H1 (cell line): ENCODE measurements around the gene LBR. TPM values are rescaled to one million over a fixed set of nuclear protein-coding genes. Genes with fewer than 3 reads are reported as not detected.

Experiments
- CTCF ChIA-PET: fragments of 300-600 bp; sonication (Branson Sonifier 250); formaldehyde crosslinking; loops from one replicate; lab custom pipeline; 2021; ENCODE audit not compliant: partially characterized antibody; lab: Charles Lee
- POLR2A ChIA-PET: fragments of 300-600 bp; sonication (Branson Sonifier 250); formaldehyde crosslinking; loops from one replicate; lab custom pipeline; 2021; ENCODE audit warnings: inconsistent platforms; ENCODE audit not compliant: partially characterized antibody; lab: Charles Lee
- DNase-seq, 2 experiments: peaks; one replicate each; pipeline versions ENCODE4 v3.0.0 to v3.0.0-alpha.2; 2010 to 2022; ENCODE audit warnings: low spot score in 2 of 2, low read depth in 1 of 2, mixed read lengths in 1 of 2
- FAIRE-seq: peaks from 2 replicates; lab custom pipeline; 2011; peaks lifted over from hg19 to GRCh38; lab: Jason Lieb, UNC
- H2AFZ ChIP-seq: 2 replicates; pipeline ENCODE4 v1.8.1; 2012; ENCODE audit warnings: low read length, inconsistent platforms
- H2AK5ac ChIP-seq: 2 replicates; pipeline ENCODE4 v1.6.1; 2013; ENCODE audit warnings: low read depth, low read length
- H2BK120ac ChIP-seq: replicated peaks from 2 replicates; pipeline ENCODE3; 2013; ENCODE audit warnings: low read depth, low read length, inconsistent platforms
- H2BK12ac ChIP-seq: 2 replicates; pipeline ENCODE4 v1.6.1; 2013; ENCODE audit warnings: low read depth, low read length
- H2BK15ac ChIP-seq: 2 replicates; pipeline ENCODE4 v1.6.1; 2013; ENCODE audit warnings: low read length
- H2BK20ac ChIP-seq: 2 replicates; pipeline ENCODE4 v1.6.1; 2013; ENCODE audit warnings: low read length
- H2BK5ac ChIP-seq: 2 replicates; pipeline ENCODE4 v1.6.1; 2013; ENCODE audit warnings: low read depth, low read length
- H3K14ac ChIP-seq: 2 replicates; pipeline ENCODE4 v1.6.1; 2013; ENCODE audit warnings: inconsistent platforms; ENCODE audit not compliant: insufficient read length
- H3K18ac ChIP-seq: 2 replicates; pipeline ENCODE4 v1.6.1; 2013; ENCODE audit warnings: low read length; ENCODE audit errors: extremely low read depth
- H3K23ac ChIP-seq: 2 replicates; pipeline ENCODE4 v1.6.1; 2013; ENCODE audit warnings: inconsistent platforms; ENCODE audit not compliant: insufficient read length
- H3K23me2 ChIP-seq: 2 replicates; pipeline ENCODE4 v1.6.1; 2013; ENCODE audit warnings: low read depth, low read length
- H3K27ac ChIP-seq: 2 replicates; pipeline ENCODE4 v1.6.1; 2011; ENCODE audit warnings: low read depth, low read length, inconsistent platforms
- H3K27me3 ChIP-seq, 4 experiments: replicated peaks in 1 of 4; 1 replicate in 1 of 4; 2 replicates in 3 of 4; pipeline versions ENCODE4 v1.6.1 to v1.8.1; 2011 to 2013; ENCODE audit warnings: low read length in 3 of 4, mild to moderate bottlenecking in 3 of 4, inconsistent platforms in 2 of 4, mixed read lengths in 2 of 4, moderate library complexity in 1 of 4; ENCODE audit not compliant: control insufficient read depth in 3 of 4, insufficient read depth in 3 of 4; ENCODE audit errors: extremely low read depth in 1 of 4
- H3K36me3 ChIP-seq, 4 experiments: 2 replicates each; pipeline versions ENCODE4 v1.6.1 to v1.8.1; 2011 to 2013; ENCODE audit warnings: mild to moderate bottlenecking in 4 of 4, low read length in 3 of 4, moderate library complexity in 2 of 4, control low read depth in 1 of 4, inconsistent platforms in 1 of 4; ENCODE audit not compliant: insufficient read depth in 4 of 4, control insufficient read depth in 2 of 4
- H3K4ac ChIP-seq: replicated peaks from 2 replicates; pipeline ENCODE3; 2013; ENCODE audit warnings: low read length, low read depth, mixed read lengths, inconsistent platforms; ENCODE audit not compliant: insufficient read length
- H3K4me1 ChIP-seq, 4 experiments: replicated peaks in 1 of 4; 1 replicate in 1 of 4; 2 replicates in 3 of 4; pipeline versions ENCODE4 v1.6.1 to v1.8.1; 2011 to 2013; ENCODE audit warnings: low read length in 3 of 4, inconsistent platforms in 2 of 4, mixed read lengths in 1 of 4; ENCODE audit not compliant: insufficient read depth in 4 of 4, control insufficient read depth in 3 of 4
- H3K4me2 ChIP-seq, 2 experiments: 2 replicates each; pipeline versions ENCODE4 v1.6.1 to v1.8.1; 2011 to 2013; ENCODE audit warnings: low read depth in 2 of 2, low read length in 2 of 2, control low read depth in 1 of 2, inconsistent platforms in 1 of 2, mild to moderate bottlenecking in 1 of 2; ENCODE audit not compliant: insufficient read depth in 1 of 2
- H3K4me3 ChIP-seq, 4 experiments: fragments of 200-600, 300-600 bp in 1 of 4; sonication (generic), shearing (Covaris generic), sonication (Bioruptor Twin) in 1 of 4; 2 replicates each; pipeline versions ENCODE4 v1.5.1 to v1.8.1; 2011 to 2016; ENCODE audit warnings: low read length in 4 of 4, low read depth in 3 of 4, control low read depth in 2 of 4, inconsistent platforms in 2 of 4, mild to moderate bottlenecking in 2 of 4, mixed read lengths in 1 of 4, moderate library complexity in 1 of 4; ENCODE audit not compliant: insufficient read depth in 2 of 4; ENCODE audit errors: extremely low read depth in 1 of 4
- H3K56ac ChIP-seq: replicated peaks from 2 replicates; pipeline ENCODE3; 2013; ENCODE audit warnings: low read depth, mild to moderate bottlenecking, mixed read lengths, low read length, inconsistent platforms; ENCODE audit not compliant: insufficient read length
- H3K79me1 ChIP-seq: 2 replicates; pipeline ENCODE4 v1.6.1; 2013; ENCODE audit warnings: low read depth, low read length, control low read depth
- H3K79me2 ChIP-seq, 2 experiments: 2 replicates each; pipeline versions ENCODE4 v1.6.1 to v1.8.1; 2012 to 2013; ENCODE audit warnings: low read length in 2 of 2, mild to moderate bottlenecking in 2 of 2, inconsistent platforms in 1 of 2; ENCODE audit not compliant: insufficient read depth in 2 of 2, control insufficient read depth in 1 of 2
- H3K9ac ChIP-seq, 4 experiments: replicated peaks in 1 of 4; 1 replicate in 1 of 4; 2 replicates in 3 of 4; pipeline versions ENCODE4 v1.6.1 to v1.8.1; 2011 to 2013; ENCODE audit warnings: low read depth in 3 of 4, low read length in 3 of 4, control low read depth in 2 of 4, mild to moderate bottlenecking in 2 of 4, moderate library complexity in 2 of 4, inconsistent platforms in 1 of 4; ENCODE audit errors: extremely low read depth in 1 of 4
- H3K9me3 ChIP-seq, 2 experiments: 2 replicates each; pipeline versions ENCODE4 v1.6.1 to v1.8.1; 2012 to 2013; ENCODE audit warnings: mild to moderate bottlenecking in 2 of 2, moderate library complexity in 2 of 2, control low read depth in 1 of 2, inconsistent platforms in 1 of 2, low read depth in 1 of 2, low read length in 1 of 2, mixed read lengths in 1 of 2; ENCODE audit not compliant: insufficient read depth in 2 of 2
- H4K20me1 ChIP-seq, 2 experiments: replicated peaks in 1 of 2; 2 replicates each; pipeline versions ENCODE3 to v1.8.1; 2011 to 2013; ENCODE audit warnings: inconsistent platforms in 2 of 2, low read length in 2 of 2, mild to moderate bottlenecking in 1 of 2; ENCODE audit not compliant: insufficient read depth in 2 of 2, control insufficient read depth in 1 of 2
- H4K5ac ChIP-seq: 2 replicates; pipeline ENCODE4 v1.6.1; 2013; ENCODE audit warnings: low read length, low read depth, mixed read lengths, inconsistent platforms; ENCODE audit not compliant: insufficient read length
- H4K8ac ChIP-seq: 2 replicates; pipeline ENCODE4 v1.8.0; 2013; ENCODE audit warnings: mild to moderate bottlenecking, moderate library complexity, low read length, inconsistent platforms; ENCODE audit not compliant: insufficient read depth; ENCODE audit errors: extremely low read depth
- H4K91ac ChIP-seq: replicated peaks from 2 replicates; pipeline ENCODE3; 2013; ENCODE audit warnings: low read length, mixed read lengths, inconsistent platforms; ENCODE audit not compliant: insufficient read length
- RNF2 ChIP-seq: fragments of 200-900, 300-1000 bp; sonication (generic); IDR thresholded peaks from 2 replicates; pipeline ENCODE4 v1.7.1; 2016; ENCODE audit warnings: borderline replicate concordance, low read depth, mild to moderate bottlenecking, antibody characterized with exemption, low read length; ENCODE audit not compliant: poor library complexity, severe bottlenecking; ENCODE audit errors: missing control alignments
- TBP ChIP-seq: IDR thresholded peaks from 2 replicates; pipeline ENCODE4 v1.6.1; 2011; ENCODE audit warnings: low read depth, low read length, improper control_type of control experiment
- WGBS, 2 experiments: shearing (Covaris generic) in 1 of 2; methylation state at CpG; one replicate each; pipeline versions ENCODE4 v1.1.6 to v1.1.7; 2013 to 2015; ENCODE audit warnings: low lambda C conversion rate in 2 of 2, mixed read lengths in 2 of 2, inconsistent platforms in 1 of 2, low coverage in 1 of 2, missing lambda C conversion rate in 1 of 2; ENCODE audit not compliant: insufficient replicate concordance in 2 of 2, insufficient coverage in 1 of 2, insufficient read length in 1 of 2; ENCODE audit errors: extremely low coverage in 1 of 2, missing lambda C conversion rate in 1 of 2; 5-methylcytosine and 5-hydroxymethylcytosine counted together
- polyA plus RNA-seq, 7 experiments: library from polyadenylated mRNA; depleted of rRNA in 3 of 7; stranded (reverse) in 5 of 7; unstranded in 2 of 7; fragments of >200 nt in 5 of 7; fragments of 200-250 nt in 2 of 7; gene quantifications; 1 replicate in 5 of 7; 2 replicates in 1 of 7; 4 replicates in 1 of 7; pipeline versions ENCODE4 v1.2.1 to v1.2.3, GENCODE V29; 2011 to 2013; ENCODE audit warnings: missing spikeins in 2 of 7, mixed read lengths in 2 of 7
- total RNA-seq: library from RNA; stranded (reverse); fragmentation: NEBNext Ultra II Directional; extraction: Animal tissue kit (Norgen Biotek cat#: 25700); gene quantifications from 2 replicates; pipeline ENCODE4 v1.2.1, GENCODE V29; 2021

Gene LBR
- total and polyA plus RNA-seq, 2 of the 8 experiments (the other 6 are each of a cell fraction or from before 2014, with no cell fraction given): 32.1 to 89.8 TPM

GRCh38 chr1:225447650-225448089 lies 19.8 kb upstream of the LBR start:
- H2AFZ ChIP-seq: no peak overlapping the region
- H3K4me2 ChIP-seq: no peak overlapping the region

More at GRCh38 chr1:225447650-225448089, 19.8 kb upstream of the LBR start:
- Histone ChIP-seq H3K27ac (no peak overlapping the region), H3K18ac (no peak overlapping the region), H4K5ac (no peak overlapping the region), H3K9ac (no peak overlapping the region), H2AK5ac (no peak overlapping the region), H3K9me3 (no peaks in the 10 kb centered on the region), H3K14ac (no peak overlapping the region), H2BK120ac (no peak overlapping the region), H3K56ac (no peak overlapping the region), H4K20me1 (no peaks in the 10 kb centered on the region), H3K79me2 (no peaks in the 10 kb centered on the region), H2BK12ac (no peak overlapping the region), H3K23ac (no peak overlapping the region), H2BK20ac (no peak overlapping the region), H2BK5ac (no peak overlapping the region), H4K8ac (no peak overlapping the region), H3K23me2 (no peaks in the 10 kb centered on the region), H2BK15ac (no peak overlapping the region), H3K36me3 (no peaks in the 10 kb centered on the region), H4K91ac (no peak overlapping the region), H3K4me1 (peaks cover 0 to 13% (median 6%) of the 10 kb centered on the region in 4 experiments; a peak in 4 of 7 replicates), H3K79me1 (no peaks in the 10 kb centered on the region), H3K4me3 (no peak overlapping the region), H3K27me3 (no peaks in the 10 kb centered on the region; a peak in 1 of 7 replicates), H3K4ac (no peak overlapping the region)
- FAIRE-seq (no peak), DNase-seq (no peak)
- no peak for TF ChIP-seq RNF2
- TF ChIP-seq TBP: no peak
- ChIA-PET POLR2A (no interaction called here), CTCF (interaction anchor here (0.8 to 2.1 kb wide), 3 partner anchors 13 to 27 kb away, joined by 3 to 9 read pairs (median 4); no protein-coding TSS in a partner anchor)
- WGBS, 2 experiments: 94% methylated on average over 8 of the region's 8 CpGs; no CpG with 5 or more reads in 1 of the 2 experiments
